Measurements from ENCODE around the gene AUTS2. TPM values are rescaled to one million over a fixed set of nuclear protein-coding genes. Genes with fewer than 3 reads are reported as not detected.
A peak's percentile ranks its signal among the peaks of the same experiment; 100 is the strongest.

AUTS2 gene
- total and polyA plus RNA-seq, 2 experiments from 2014 or later, result 32.0 to 91.0 TPM

- peak overlapping the region; percentile 96 for H3K4me2 ChIP-seq
- H3K4me3 Mint-ChIP-seq, result peak overlapping the region; percentile 87
- H3K27ac ChIP-seq (ENCODE audit: low read depth), result no peak overlapping the region
- DNase-seq (ENCODE audit: low spot score) (peak; percentile 75), ATAC-seq (peak; percentile 42)
- peaks cover 13% of the 10 kb centered on the region for H3K4me1 ChIP-seq (ENCODE audit: insufficient read depth)
- peaks cover 88% of the 10 kb centered on the region for H3K27me3 ChIP-seq (ENCODE audit: insufficient read depth)
- H2AFZ ChIP-seq, result peak overlapping the region; percentile 88
- H3K4me1 Mint-ChIP-seq, result peaks cover 11% of the 10 kb centered on the region
- H3K36me3 ChIP-seq (ENCODE audit: insufficient read depth), result no peaks in the 10 kb centered on the region
- no peaks in the 10 kb centered on the region for H3K36me3 Mint-ChIP-seq (ENCODE audit: low read depth)
- H3K79me2 ChIP-seq (replicated peaks; ENCODE audit: insufficient read depth), result peaks cover 38% of the 10 kb centered on the region
- H4K20me1 ChIP-seq (replicated peaks; ENCODE audit: insufficient read depth), result peaks cover 32% of the 10 kb centered on the region
- no peaks in the 10 kb centered on the region for H3K9me2 ChIP-seq (ENCODE audit: insufficient read depth)
- peaks cover 5% of the 10 kb centered on the region; the same call in 1 of the 2 replicates for H3F3A ChIP-seq (replicated peaks; ENCODE audit: low read depth)
- no peak overlapping the region for H3K27ac Mint-ChIP-seq
- peak overlapping the region; percentile 95 for H3K4me3 ChIP-seq
- H3K9me3 Mint-ChIP-seq, result peaks cover 3% of the 10 kb centered on the region; the same call in 2 of the 3 replicates
- no peak for TF ChIP-seq STAT1 (IDR thresholded peaks at IDR 0.05; ENCODE audit: unreplicated experiment)
- TF ChIP-seq EZH2phosphoT487 (IDR thresholded peaks at IDR 0.05; ENCODE audit: unreplicated experiment), result peak; percentile 30
- peak; percentile 70 for TF ChIP-seq EZH2 (IDR thresholded peaks at IDR 0.05; ENCODE audit: low read depth, unreplicated experiment)
- H3K27me3 Mint-ChIP-seq (ENCODE audit: insufficient read depth, low read depth, poor library complexity), result peaks cover 41% of the 10 kb centered on the region
Measured at GRCh38 chr7:69599286-69599954, 1.1 kb downstream of the AUTS2 start.

- Mint-ChIP-seq H3K27me3 (ENCODE audit: insufficient read depth, low read depth, poor library complexity) (peaks cover 36% of the 10 kb centered on the region), H3K27ac (no peak overlapping the region), H3K4me3 (peak overlapping the region; percentile 87), H3K36me3 (ENCODE audit: low read depth) (no peaks in the 10 kb centered on the region), H3K9me3 (peaks cover 3% of the 10 kb centered on the region; the same call in 2 of the 3 replicates), H3K4me1 (peaks cover 11% of the 10 kb centered on the region)
- peak; percentile 15 for TF ChIP-seq EZH2 (IDR thresholded peaks at IDR 0.05; ENCODE audit: low read depth, unreplicated experiment)
- no peak for TF ChIP-seq JUNB (IDR thresholded peaks at IDR 0.05; ENCODE audit: unreplicated experiment)
- Histone ChIP-seq H3K36me3 (ENCODE audit: insufficient read depth) (no peaks in the 10 kb centered on the region), H3K27me3 (ENCODE audit: insufficient read depth) (peaks cover 88% of the 10 kb centered on the region), H3K4me2 (peak overlapping the region; percentile 96), H3K9me2 (ENCODE audit: insufficient read depth) (no peaks in the 10 kb centered on the region), H2AFZ (peak overlapping the region; percentile 83), H3K4me3 (peak overlapping the region; percentile 95), H3F3A (replicated peaks; ENCODE audit: low read depth) (peaks cover 5% of the 10 kb centered on the region; the same call in 1 of the 2 replicates), H3K79me2 (replicated peaks; ENCODE audit: insufficient read depth) (peaks cover 42% of the 10 kb centered on the region), H3K27ac (ENCODE audit: low read depth) (no peak overlapping the region), H4K20me1 (replicated peaks; ENCODE audit: insufficient read depth) (peaks cover 38% of the 10 kb centered on the region), H3K4me1 (ENCODE audit: insufficient read depth) (peaks cover 13% of the 10 kb centered on the region)
- DNase-seq (ENCODE audit: low spot score) (peak; percentile 53), ATAC-seq (no peak; the same call in 2 of the 3 replicates)
Measured at GRCh38 chr7:69599955-69600709, 1.9 kb downstream of the AUTS2 start.

- DNase-seq (ENCODE audit: low spot score) (no peak), ATAC-seq (no peak)
- Histone ChIP-seq H3F3A (replicated peaks; ENCODE audit: low read depth) (peaks cover 5% of the 10 kb centered on the region; the same call in 1 of the 2 replicates), H3K4me2 (peak overlapping the region; percentile 96), H3K27me3 (ENCODE audit: insufficient read depth) (peaks cover 88% of the 10 kb centered on the region), H3K4me3 (peak overlapping the region; percentile 95), H3K27ac (ENCODE audit: low read depth) (no peak overlapping the region), H3K4me1 (ENCODE audit: insufficient read depth) (peaks cover 13% of the 10 kb centered on the region), H3K36me3 (ENCODE audit: insufficient read depth) (no peaks in the 10 kb centered on the region), H3K9me2 (ENCODE audit: insufficient read depth) (no peaks in the 10 kb centered on the region), H2AFZ (no peak overlapping the region), H3K79me2 (replicated peaks; ENCODE audit: insufficient read depth) (peaks cover 42% of the 10 kb centered on the region), H4K20me1 (replicated peaks; ENCODE audit: insufficient read depth) (peaks cover 45% of the 10 kb centered on the region)
- Mint-ChIP-seq H3K27ac (no peak overlapping the region), H3K4me1 (peaks cover 11% of the 10 kb centered on the region), H3K9me3 (peaks cover 3% of the 10 kb centered on the region; the same call in 2 of the 3 replicates), H3K27me3 (ENCODE audit: insufficient read depth, low read depth, poor library complexity) (peaks cover 28% of the 10 kb centered on the region), H3K4me3 (peak overlapping the region; percentile 87), H3K36me3 (ENCODE audit: low read depth) (no peaks in the 10 kb centered on the region)
- TF ChIP-seq CREB1 (CRISPR knock-in tag; IDR thresholded peaks at IDR 0.05; ENCODE audit: low read depth), result no peak
- TF ChIP-seq EZH2 (IDR thresholded peaks at IDR 0.05; ENCODE audit: low read depth, unreplicated experiment), result peak; percentile 50
- TF ChIP-seq CTCF (conservative IDR thresholded peaks at IDR 0.05; ENCODE audit: low read depth in 2 of 2), result no peak
Measured at GRCh38 chr7:69600710-69601519, 2.6 kb downstream of the AUTS2 start.

Measured in GM23338 (cell line).